ENCODE results near the gene PLOD2.

Gene PLOD2

DNA sequence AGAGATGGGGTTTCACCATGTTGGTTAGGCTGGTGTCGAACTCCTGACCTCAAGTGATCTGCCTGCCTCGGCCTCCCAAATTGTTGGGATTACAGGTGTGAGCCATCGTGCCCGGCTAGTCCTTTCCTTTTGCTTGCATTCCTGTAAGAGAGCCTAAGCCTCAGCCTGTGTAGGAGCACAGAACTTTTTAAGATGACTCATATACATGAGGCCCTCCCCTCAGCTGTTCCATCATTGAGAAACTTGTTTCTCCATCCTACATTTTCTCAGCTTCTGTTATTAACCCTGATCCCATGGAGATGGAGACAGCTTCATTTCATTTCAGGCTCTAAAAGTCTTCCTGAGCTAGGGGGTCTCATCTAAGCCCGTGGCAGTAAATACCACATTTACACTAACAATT is 123.3 kb downstream of the PLOD2 start:
- Histone ChIP-seq H3K4me3 (ENCODE audit: low read depth in 1 of 2, low read length in 2 of 2) (no peak overlapping the region), H3K27ac (ENCODE audit: low read length) (no peak overlapping the region), H3K36me3 (ENCODE audit: control insufficient read depth in 1 of 2, insufficient read depth in 2 of 2, low read length in 2 of 2) (no peaks in the 10 kb centered on the region), H3K27me3 (ENCODE audit: low read depth, low read length) (no peaks in the 10 kb centered on the region), H3K9me3 (ENCODE audit: control insufficient read depth in 1 of 2, low read length in 2 of 2) (no peaks in the 10 kb centered on the region), H3K4me1 (ENCODE audit: control insufficient read depth in 1 of 2, insufficient read depth in 2 of 2, low read length in 2 of 2) (no peaks in the 10 kb centered on the region)

DNA sequence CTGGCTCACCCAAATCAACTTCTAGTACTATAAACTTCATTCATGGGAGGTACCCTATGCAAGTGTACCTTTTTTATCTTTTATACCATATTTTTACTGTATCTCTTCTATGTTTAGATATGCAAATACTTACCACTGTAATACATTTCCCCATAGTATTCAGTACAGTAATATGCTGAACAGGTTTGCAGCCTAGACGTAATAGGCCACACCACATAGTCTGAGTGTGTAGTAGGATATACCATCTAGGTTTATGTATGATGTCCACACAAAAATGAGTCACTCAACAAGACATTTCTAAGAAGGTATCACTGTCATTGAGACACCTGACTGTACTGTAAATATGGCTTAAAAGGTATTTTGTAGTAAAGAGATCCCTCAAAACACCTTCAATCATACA is 124.7 kb downstream of the PLOD2 start:
- no peaks in the 10 kb centered on the region for H3K4me1 ChIP-seq (ENCODE audit: control insufficient read depth in 1 of 2, insufficient read depth in 2 of 2, low read length in 2 of 2)
- H3K36me3 ChIP-seq (ENCODE audit: control insufficient read depth in 1 of 2, insufficient read depth in 2 of 2, low read length in 2 of 2), result no peaks in the 10 kb centered on the region
- no peak overlapping the region for H3K27ac ChIP-seq (ENCODE audit: low read length)
- no peaks in the 10 kb centered on the region for H3K27me3 ChIP-seq (ENCODE audit: low read depth, low read length)
- no peak overlapping the region for H3K4me3 ChIP-seq (ENCODE audit: low read depth in 1 of 2, low read length in 2 of 2)
- no peaks in the 10 kb centered on the region for H3K9me3 ChIP-seq (ENCODE audit: control insufficient read depth in 1 of 2, low read length in 2 of 2)

DNA sequence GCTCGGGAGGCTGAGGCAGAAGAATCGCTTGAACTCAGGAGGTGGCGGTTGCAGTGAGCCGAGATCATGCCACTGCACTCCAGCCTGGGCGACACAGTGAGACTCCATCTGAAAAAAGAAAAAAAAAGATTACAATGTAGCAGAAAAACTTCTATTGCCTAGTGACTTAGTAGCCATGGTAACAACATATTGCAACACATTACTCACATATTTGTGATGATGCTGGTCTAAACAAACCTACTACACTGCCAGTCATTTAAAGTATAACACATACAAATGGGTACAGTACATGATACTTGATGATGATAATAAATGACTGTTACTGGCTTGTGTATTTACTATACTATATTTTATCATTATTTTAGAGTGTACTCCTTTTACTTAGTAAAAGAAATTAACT is 125.6 kb downstream of the PLOD2 start:
- Histone ChIP-seq H3K4me3 (ENCODE audit: low read depth in 1 of 2, low read length in 2 of 2) (no peak overlapping the region), H3K27me3 (ENCODE audit: low read depth, low read length) (no peaks in the 10 kb centered on the region), H3K4me1 (ENCODE audit: control insufficient read depth in 1 of 2, insufficient read depth in 2 of 2, low read length in 2 of 2) (no peaks in the 10 kb centered on the region), H3K27ac (ENCODE audit: low read length) (no peak overlapping the region), H3K9me3 (ENCODE audit: control insufficient read depth in 1 of 2, low read length in 2 of 2) (no peaks in the 10 kb centered on the region), H3K36me3 (ENCODE audit: control insufficient read depth in 1 of 2, insufficient read depth in 2 of 2, low read length in 2 of 2) (no peaks in the 10 kb centered on the region)

DNA sequence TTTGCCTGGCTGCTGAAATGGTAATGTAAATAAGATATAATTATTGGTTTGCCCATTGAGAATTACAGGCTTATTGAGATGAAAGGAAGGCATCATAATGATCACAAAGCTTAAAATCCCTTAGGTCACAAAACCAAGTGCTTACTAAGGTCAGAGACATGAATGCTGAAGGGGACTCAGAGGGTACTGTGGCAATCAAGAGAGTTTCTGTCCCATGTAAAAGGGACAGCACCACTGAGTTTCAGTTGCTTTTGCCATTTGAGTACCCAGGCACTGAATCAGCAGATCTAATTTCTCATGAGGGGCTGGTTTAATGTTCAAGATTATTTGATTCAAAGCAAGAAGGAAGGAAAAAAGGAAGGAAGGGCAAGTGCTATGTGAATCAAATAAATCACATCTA is 127.0 kb downstream of the PLOD2 start:
- H3K4me1 ChIP-seq (ENCODE audit: control insufficient read depth in 1 of 2, insufficient read depth in 2 of 2, low read length in 2 of 2), result no peaks in the 10 kb centered on the region
- H3K36me3 ChIP-seq (ENCODE audit: control insufficient read depth in 1 of 2, insufficient read depth in 2 of 2, low read length in 2 of 2), result no peaks in the 10 kb centered on the region
- no peak overlapping the region for H3K4me3 ChIP-seq (ENCODE audit: low read depth in 1 of 2, low read length in 2 of 2)
- no peak overlapping the region for H3K27ac ChIP-seq (ENCODE audit: low read length)
- peaks cover 0 to 5% of the 10 kb centered on the region in 2 donors for H3K9me3 ChIP-seq (ENCODE audit: control insufficient read depth in 1 of 2, low read length in 2 of 2)
- no peaks in the 10 kb centered on the region for H3K27me3 ChIP-seq (ENCODE audit: low read depth, low read length)

DNA sequence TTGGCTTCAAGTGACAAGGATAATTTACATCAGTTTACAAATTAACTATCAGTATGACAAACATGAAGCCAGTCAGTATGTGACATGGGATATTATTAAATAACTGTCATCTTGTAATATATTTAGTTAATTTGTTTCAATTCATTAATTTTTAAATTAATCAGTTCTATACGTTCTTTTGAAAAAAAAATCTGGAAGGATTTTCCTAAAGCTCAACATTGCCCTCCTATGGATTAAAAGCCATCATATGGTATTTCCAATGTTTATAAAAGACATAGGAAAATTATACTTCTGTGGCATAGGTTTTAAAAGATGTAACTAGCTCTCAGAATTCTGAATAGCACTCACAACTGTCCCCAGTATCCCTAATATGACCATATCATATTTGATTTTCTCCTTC is 134.4 kb downstream of the PLOD2 start:
- Histone ChIP-seq H3K36me3 (ENCODE audit: control insufficient read depth in 1 of 2, insufficient read depth in 2 of 2, low read length in 2 of 2) (no peaks in the 10 kb centered on the region), H3K27me3 (ENCODE audit: low read depth, low read length) (no peaks in the 10 kb centered on the region), H3K4me1 (ENCODE audit: control insufficient read depth in 1 of 2, insufficient read depth in 2 of 2, low read length in 2 of 2) (no peaks in the 10 kb centered on the region), H3K9me3 (ENCODE audit: control insufficient read depth in 1 of 2, low read length in 2 of 2) (peaks cover 0 to 5% of the 10 kb centered on the region in 2 donors), H3K4me3 (ENCODE audit: low read depth in 1 of 2, low read length in 2 of 2) (no peak overlapping the region), H3K27ac (ENCODE audit: low read length) (no peak overlapping the region)

- H3K27me3 ChIP-seq (ENCODE audit: low read depth, low read length), result no peaks in the 10 kb centered on the region
- no peaks in the 10 kb centered on the region for H3K36me3 ChIP-seq (ENCODE audit: control insufficient read depth in 1 of 2, insufficient read depth in 2 of 2, low read length in 2 of 2)
- H3K4me3 ChIP-seq (ENCODE audit: low read depth in 1 of 2, low read length in 2 of 2), result no peak overlapping the region
- H3K4me1 ChIP-seq (ENCODE audit: control insufficient read depth in 1 of 2, insufficient read depth in 2 of 2, low read length in 2 of 2), result no peaks in the 10 kb centered on the region
- H3K27ac ChIP-seq (ENCODE audit: low read length), result no peak overlapping the region
- H3K9me3 ChIP-seq (ENCODE audit: control insufficient read depth in 1 of 2, low read length in 2 of 2), result no peaks in the 10 kb centered on the region
Observed at GRCh38 chr3:146024260-146024659, 136.7 kb downstream of the PLOD2 start.

DNA sequence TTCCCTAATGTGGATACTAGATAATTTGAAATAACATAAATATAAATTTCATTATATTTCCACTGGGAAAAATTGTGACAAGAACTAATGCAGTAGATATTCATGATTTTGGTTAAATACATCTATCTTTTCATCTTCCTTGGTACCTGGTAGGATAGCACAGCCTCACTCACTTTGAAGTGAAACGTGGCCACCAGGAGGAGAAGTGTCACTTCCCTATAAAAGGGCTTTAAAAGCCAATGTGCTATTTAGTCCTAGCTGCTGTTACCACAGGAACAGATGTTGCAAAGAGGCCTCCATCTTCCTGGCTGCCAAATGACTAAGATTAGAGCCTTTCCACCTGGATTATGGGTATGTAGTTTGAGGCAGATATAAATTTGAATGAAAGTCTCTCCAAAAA is 140.0 kb downstream of the PLOD2 start:
- no peaks in the 10 kb centered on the region for H3K9me3 ChIP-seq (ENCODE audit: control insufficient read depth in 1 of 2, low read length in 2 of 2)

DNA sequence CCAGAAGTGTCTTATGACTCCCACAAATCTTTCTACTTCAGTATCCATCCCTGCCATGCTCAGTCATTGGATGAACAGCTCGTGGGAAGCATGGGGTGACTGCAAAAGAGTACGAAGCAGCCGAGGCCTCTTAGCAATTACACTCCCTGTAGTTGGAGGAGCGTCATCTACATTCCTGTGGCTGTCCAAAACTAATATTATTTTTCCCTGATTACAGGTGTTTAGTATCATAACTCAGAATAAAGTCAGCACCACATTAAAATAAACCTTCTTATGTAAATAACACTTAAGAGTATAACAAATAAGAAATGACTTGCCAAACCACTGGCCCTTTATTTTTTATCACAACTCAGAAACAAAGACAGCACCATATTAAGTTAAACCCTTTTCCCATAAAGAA is 141.5 kb downstream of the PLOD2 start:
- H3K4me1 ChIP-seq (ENCODE audit: control insufficient read depth in 1 of 2, insufficient read depth in 2 of 2, low read length in 2 of 2), result no peaks in the 10 kb centered on the region
- no peaks in the 10 kb centered on the region for H3K27me3 ChIP-seq (ENCODE audit: low read depth, low read length)
- H3K9me3 ChIP-seq (ENCODE audit: control insufficient read depth in 1 of 2, low read length in 2 of 2), result no peaks in the 10 kb centered on the region
- no peaks in the 10 kb centered on the region for H3K36me3 ChIP-seq (ENCODE audit: control insufficient read depth in 1 of 2, insufficient read depth in 2 of 2, low read length in 2 of 2)
- no peak overlapping the region for H3K27ac ChIP-seq (ENCODE audit: low read length)
- H3K4me3 ChIP-seq (ENCODE audit: low read depth in 1 of 2, low read length in 2 of 2), result no peak overlapping the region

More for the DNA sequence above, 140.0 kb downstream of the PLOD2 start:
- no peaks in the 10 kb centered on the region for H3K27me3 ChIP-seq (ENCODE audit: low read depth, low read length)
- H3K27ac ChIP-seq (ENCODE audit: low read length), result no peak overlapping the region
- H3K4me1 ChIP-seq (ENCODE audit: control insufficient read depth in 1 of 2, insufficient read depth in 2 of 2, low read length in 2 of 2), result no peaks in the 10 kb centered on the region
- H3K4me3 ChIP-seq (ENCODE audit: low read depth in 1 of 2, low read length in 2 of 2), result no peak overlapping the region
- no peaks in the 10 kb centered on the region for H3K36me3 ChIP-seq (ENCODE audit: control insufficient read depth in 1 of 2, insufficient read depth in 2 of 2, low read length in 2 of 2)
